ENCODE measurements around the gene GAST. TPM values are rescaled to one million over a fixed set of nuclear protein-coding genes. Genes with fewer than 3 reads are reported as not detected.
"Not testable (repeated sequence)": the region's sequence is repeated elsewhere in the genome, so short reads cannot be mapped to it uniquely, and the experiment has no call there.

GAST gene
- total RNA-seq, 1 donor from 2014 or later: not detected

GRCh38 chr17:41684035-41684434, 28.1 kb upstream of the GAST start:
- no peak for TF ChIP-seq CTCF (IDR thresholded peaks at IDR 0.05)
- Mint-ChIP-seq H3K36me3 (ENCODE audit: unreplicated experiment) (no peaks in the 10 kb centered on the region), H3K27ac (ENCODE audit: unreplicated experiment) (no peak overlapping the region), H3K4me3 (ENCODE audit: unreplicated experiment) (no peak overlapping the region), H3K27me3 (ENCODE audit: unreplicated experiment) (peaks cover 10% of the 10 kb centered on the region), H3K9me3 (ENCODE audit: unreplicated experiment) (no peaks in the 10 kb centered on the region), H3K4me1 (ENCODE audit: unreplicated experiment) (peaks cover 7% of the 10 kb centered on the region)
- no peak for DNase-seq (ENCODE audit: extremely low spot score, unreplicated experiment)

DNA sequence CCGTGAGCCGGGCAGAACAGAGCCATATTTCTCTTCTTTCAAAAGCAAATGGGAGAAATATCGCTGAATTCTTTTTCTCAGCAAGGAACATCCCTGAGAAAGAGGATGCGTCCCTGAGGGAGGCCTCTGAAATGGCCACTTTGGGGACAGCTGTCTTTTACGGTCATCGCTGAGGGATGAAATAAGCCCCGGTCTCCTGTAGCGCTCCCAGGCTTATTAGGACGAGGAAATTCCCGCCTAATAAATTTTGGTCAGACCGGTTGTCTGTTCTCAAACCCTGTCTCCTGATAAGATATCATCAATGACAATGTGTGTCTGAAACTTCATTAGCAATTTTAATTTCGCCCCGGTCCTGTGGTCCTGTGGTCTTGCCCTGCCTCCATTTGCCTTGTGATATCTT, 26.4 kb upstream of the GAST start:
- H3K4me3 Mint-ChIP-seq (ENCODE audit: unreplicated experiment); DNase-seq (ENCODE audit: extremely low spot score, unreplicated experiment); H3K27me3 Mint-ChIP-seq (ENCODE audit: unreplicated experiment); H3K27ac Mint-ChIP-seq (ENCODE audit: unreplicated experiment); H3K9me3 Mint-ChIP-seq (ENCODE audit: unreplicated experiment): not testable (repeated sequence)
- Mint-ChIP-seq H3K36me3 (ENCODE audit: unreplicated experiment) (peaks cover 14% of the 10 kb centered on the region), H3K4me1 (ENCODE audit: unreplicated experiment) (peaks cover 14% of the 10 kb centered on the region)

DNA sequence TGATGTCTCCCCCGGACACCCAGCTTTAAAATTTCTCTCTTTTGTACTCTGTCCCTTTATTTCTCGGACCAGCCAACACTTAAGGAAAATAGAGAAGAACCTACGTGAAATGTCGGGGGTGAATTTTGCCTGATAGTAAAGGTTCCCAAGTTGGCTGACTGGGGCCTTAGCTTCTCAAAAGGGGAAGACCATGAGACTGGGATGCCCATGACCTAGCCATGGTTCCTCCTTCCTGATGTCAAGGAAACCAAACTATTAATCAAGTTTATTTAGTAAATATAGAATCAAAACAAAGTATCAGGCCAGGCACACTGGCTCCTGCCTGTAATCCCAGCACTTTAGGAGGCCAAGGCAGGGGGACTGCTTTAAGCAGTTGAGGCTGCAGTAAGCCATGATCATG, 25.9 kb upstream of the GAST start:
- Mint-ChIP-seq H3K9me3 (ENCODE audit: unreplicated experiment) (no peaks in the 10 kb centered on the region), H3K36me3 (ENCODE audit: unreplicated experiment) (peaks cover 19% of the 10 kb centered on the region)
- no peak for TF ChIP-seq CTCF (IDR thresholded peaks at IDR 0.05)

DNA sequence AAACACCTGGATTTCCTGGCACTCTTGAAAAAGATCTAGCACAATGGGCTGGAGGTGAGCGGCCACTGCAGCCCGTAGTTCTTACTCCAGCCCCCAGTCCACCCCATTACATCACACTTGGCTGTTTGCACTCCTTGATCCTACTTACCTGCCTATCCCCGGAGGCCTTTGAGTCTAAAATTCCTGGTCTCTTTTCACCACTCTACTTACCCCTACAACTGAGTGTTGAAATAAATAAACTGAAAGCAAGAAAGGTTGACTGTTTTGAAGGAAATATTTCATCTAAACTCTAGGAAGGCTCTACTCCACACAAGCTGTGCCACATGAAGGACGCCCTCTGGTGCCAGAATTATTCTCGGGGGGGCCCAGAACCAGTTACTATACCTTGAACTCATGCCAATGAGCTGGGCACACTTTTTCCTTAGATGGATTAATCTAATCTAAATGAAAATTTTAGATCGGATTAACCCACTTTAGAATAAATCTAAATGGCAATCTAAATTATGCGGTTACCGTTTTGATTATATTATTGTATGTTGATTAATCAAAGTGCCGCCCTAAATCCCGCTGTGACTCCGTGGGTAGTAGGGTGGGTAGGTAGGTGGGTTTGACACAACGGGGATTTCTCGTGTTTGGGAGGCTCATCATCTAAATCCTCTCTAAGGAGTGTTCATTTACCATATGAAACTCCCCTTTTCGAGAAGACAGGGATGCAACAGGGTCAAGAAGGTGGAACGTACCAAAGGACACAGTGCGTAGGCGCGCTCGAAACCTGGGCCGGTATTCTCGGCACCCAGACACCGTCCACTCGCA, 24.1 kb upstream of the GAST start:
- Mint-ChIP-seq H3K27me3 (ENCODE audit: unreplicated experiment) (peaks cover 8% of the 10 kb centered on the region), H3K4me3 (ENCODE audit: unreplicated experiment) (peak overlapping the region; percentile 92), H3K4me1 (ENCODE audit: unreplicated experiment) (peaks cover 21% of the 10 kb centered on the region), H3K9me3 (ENCODE audit: unreplicated experiment) (no peaks in the 10 kb centered on the region), H3K27ac (ENCODE audit: unreplicated experiment) (peak overlapping the region; percentile 100), H3K36me3 (ENCODE audit: unreplicated experiment) (peaks cover 35% of the 10 kb centered on the region)
- DNase-seq (ENCODE audit: extremely low spot score, unreplicated experiment): no peak
- peak; percentile 47 for TF ChIP-seq CTCF (IDR thresholded peaks at IDR 0.05)

More for the DNA sequence above, 25.9 kb upstream of the GAST start:
- H3K27me3 Mint-ChIP-seq (ENCODE audit: unreplicated experiment): peaks cover 8% of the 10 kb centered on the region
- H3K4me3 Mint-ChIP-seq (ENCODE audit: unreplicated experiment): no peak overlapping the region
- no peak for DNase-seq (ENCODE audit: extremely low spot score, unreplicated experiment)
- no peak overlapping the region for H3K27ac Mint-ChIP-seq (ENCODE audit: unreplicated experiment)
- H3K4me1 Mint-ChIP-seq (ENCODE audit: unreplicated experiment): peaks cover 18% of the 10 kb centered on the region

DNA sequence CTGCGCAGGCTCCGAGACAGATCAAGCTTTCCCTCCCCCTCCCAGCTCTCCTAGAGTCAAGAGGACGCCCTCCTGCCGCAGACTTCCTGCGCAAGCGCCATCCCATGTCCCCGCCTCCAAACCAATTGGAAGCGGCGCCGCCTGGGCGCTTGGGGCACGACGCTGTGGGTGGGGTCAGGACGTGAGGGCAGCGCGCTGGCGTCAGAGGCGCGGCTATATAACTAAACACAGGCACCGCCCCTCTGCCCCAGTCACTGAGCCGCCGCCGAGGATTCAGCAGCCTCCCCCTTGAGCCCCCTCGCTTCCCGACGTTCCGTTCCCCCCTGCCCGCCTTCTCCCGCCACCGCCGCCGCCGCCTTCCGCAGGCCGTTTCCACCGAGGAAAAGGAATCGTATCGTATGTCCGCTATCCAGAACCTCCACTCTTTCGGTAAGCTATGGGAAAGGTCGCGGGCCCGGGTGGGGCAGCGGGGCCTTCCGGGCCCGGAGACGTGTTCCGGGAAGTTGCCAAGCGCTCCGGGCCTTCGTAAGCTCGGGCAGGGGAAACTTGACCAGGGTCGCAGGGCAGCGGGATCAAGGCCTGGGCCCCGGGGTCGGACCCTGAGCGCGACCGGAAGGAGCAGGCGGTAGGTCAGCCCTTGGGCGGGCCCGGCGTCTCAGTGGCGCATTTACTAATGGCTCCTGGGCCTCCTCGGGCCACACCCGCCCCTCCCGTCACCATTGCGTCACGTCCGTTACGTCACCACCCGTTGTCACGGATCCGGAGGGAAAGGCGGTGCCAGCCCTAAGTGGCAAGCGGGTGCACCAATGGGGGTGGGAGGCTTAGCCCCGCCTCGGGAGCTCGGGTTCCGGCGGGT, 23.3 kb upstream of the GAST start, which contains the start of gene EIF1:
EIF1 (plus strand) TSS at position 245 of the 856 bp plus-strand sequence; CDS start at position 399, 154 bp downstream.
- DNase-seq (ENCODE audit: extremely low spot score, unreplicated experiment): peak; percentile 100
- Mint-ChIP-seq H3K36me3 (ENCODE audit: unreplicated experiment) (peaks cover 38% of the 10 kb centered on the region), H3K27ac (ENCODE audit: unreplicated experiment) (peak within 1 kb of the TSS; percentile 100), H3K9me3 (ENCODE audit: unreplicated experiment) (no peaks in the 10 kb centered on the region), H3K4me3 (ENCODE audit: unreplicated experiment) (peak within 1 kb of the TSS; percentile 92), H3K4me1 (ENCODE audit: unreplicated experiment) (peaks cover 21% of the 10 kb centered on the region), H3K27me3 (ENCODE audit: unreplicated experiment) (peaks cover 5% of the 10 kb centered on the region)
- no peak for TF ChIP-seq CTCF (IDR thresholded peaks at IDR 0.05)
